ENCODE data around the gene CHCHD3. TPM values are rescaled to one million over a fixed set of nuclear protein-coding genes. Genes with fewer than 3 reads are reported as not detected.

Gene CHCHD3
- total RNA-seq, 2 experiments from 2014 or later = 83.5 to 83.8 TPM

- ChIA-PET CTCF (ENCODE audit: unreplicated experiment) (no interaction called here), POLR2A (interaction anchor here (0.7 kb wide), 1 partner anchor 731 kb away, joined by 3 read pairs; no protein-coding TSS in a partner anchor)
- no peak for DNase-seq (ENCODE audit: low spot score)
- no peaks in the 10 kb centered on the region for H3K4me1 ChIP-seq (ENCODE audit: insufficient read depth, low read length, poor library complexity, severe bottlenecking)
- no peak overlapping the region for H2AFZ ChIP-seq (ENCODE audit: low read length)
- no peaks in the 10 kb centered on the region for H3K9me3 ChIP-seq (ENCODE audit: low read length)
- no peaks in the 10 kb centered on the region for H3K79me2 ChIP-seq (ENCODE audit: insufficient read depth, low read depth, low read length)
- BruUV-seq (replicated peaks) = no TSS peak
- H3K4me2 ChIP-seq (ENCODE audit: low read length) = no peak overlapping the region
- intact Hi-C loops (cut with micrococcal nuclease; ENCODE audit: unreplicated experiment) = no loop called here
- no peaks in the 10 kb centered on the region for H3K36me3 ChIP-seq (ENCODE audit: insufficient read depth, low read length)
- H3K9me2 ChIP-seq (ENCODE audit: insufficient read depth, low read length) = no peaks in the 10 kb centered on the region
- no peak overlapping the region for H3K4me3 ChIP-seq (ENCODE audit: low read depth, low read length, poor library complexity, severe bottlenecking)
- H4K20me1 ChIP-seq (ENCODE audit: insufficient read depth, low read length) = no peaks in the 10 kb centered on the region
- H3K27ac ChIP-seq (ENCODE audit: low read depth, low read length, poor library complexity, severe bottlenecking) = no peak overlapping the region
- TF ChIP-seq EZH2phosphoT487 (IDR thresholded peaks at IDR 0.05; ENCODE audit: borderline replicate concordance, low read depth, low read length) = no peak
- TF ChIP-seq CTCF (conservative IDR thresholded peaks at IDR 0.05; ENCODE audit: low read length) = no peak
Measured at GRCh38 chr7:133108023-133108422, 26.1 kb upstream of the CHCHD3 start.

- Histone ChIP-seq H4K20me1 (ENCODE audit: insufficient read depth, low read length) (no peaks in the 10 kb centered on the region), H3K79me2 (ENCODE audit: insufficient read depth, low read depth, low read length) (no peaks in the 10 kb centered on the region), H2AFZ (ENCODE audit: low read length) (no peak overlapping the region), H3K9me3 (ENCODE audit: low read length) (no peaks in the 10 kb centered on the region), H3K9me2 (ENCODE audit: insufficient read depth, low read length) (no peaks in the 10 kb centered on the region), H3K4me2 (ENCODE audit: low read length) (no peak overlapping the region), H3K27ac (ENCODE audit: low read depth, low read length, poor library complexity, severe bottlenecking) (no peak overlapping the region), H3K4me1 (ENCODE audit: insufficient read depth, low read length, poor library complexity, severe bottlenecking) (no peaks in the 10 kb centered on the region), H3K4me3 (ENCODE audit: low read depth, low read length, poor library complexity, severe bottlenecking) (no peak overlapping the region), H3K36me3 (ENCODE audit: insufficient read depth, low read length) (no peaks in the 10 kb centered on the region)
- ChIA-PET POLR2A (interaction anchor here (0.6 to 1.8 kb wide), 2 partner anchors 14 to 823 kb away, joined by 4 read pairs; no protein-coding TSS in a partner anchor), CTCF (ENCODE audit: unreplicated experiment) (no interaction called here)
- no peak for DNase-seq (ENCODE audit: low spot score)
- intact Hi-C loops (cut with micrococcal nuclease; ENCODE audit: unreplicated experiment) = no loop called here
- BruUV-seq (replicated peaks) = no TSS peak
- TF ChIP-seq CTCF (conservative IDR thresholded peaks at IDR 0.05; ENCODE audit: low read length) (no peak), EZH2phosphoT487 (IDR thresholded peaks at IDR 0.05; ENCODE audit: borderline replicate concordance, low read depth, low read length) (no peak)
Measured at GRCh38 chr7:133102276-133103060, 20.6 kb upstream of the CHCHD3 start.

GRCh38 chr7:133099633-133100286 lies 17.9 kb upstream of the CHCHD3 start:
- Histone ChIP-seq H3K79me2 (ENCODE audit: insufficient read depth, low read depth, low read length) (no peaks in the 10 kb centered on the region), H3K4me3 (ENCODE audit: low read depth, low read length, poor library complexity, severe bottlenecking) (no peak overlapping the region), H3K9me2 (ENCODE audit: insufficient read depth, low read length) (no peaks in the 10 kb centered on the region), H2AFZ (ENCODE audit: low read length) (no peak overlapping the region), H3K4me2 (ENCODE audit: low read length) (no peak overlapping the region), H4K20me1 (ENCODE audit: insufficient read depth, low read length) (no peaks in the 10 kb centered on the region), H3K4me1 (ENCODE audit: insufficient read depth, low read length, poor library complexity, severe bottlenecking) (no peaks in the 10 kb centered on the region), H3K9me3 (ENCODE audit: low read length) (no peaks in the 10 kb centered on the region), H3K36me3 (ENCODE audit: insufficient read depth, low read length) (no peaks in the 10 kb centered on the region), H3K27ac (ENCODE audit: low read depth, low read length, poor library complexity, severe bottlenecking) (no peak overlapping the region)
- POLR2A ChIA-PET = interaction anchor here (0.6 kb wide), 1 partner anchor 11 kb away, joined by 3 read pairs; no protein-coding TSS in a partner anchor
- no TSS peak for BruUV-seq (replicated peaks)
- CTCF ChIA-PET (ENCODE audit: unreplicated experiment) = no interaction called here
- no peak for TF ChIP-seq EZH2phosphoT487 (IDR thresholded peaks at IDR 0.05; ENCODE audit: borderline replicate concordance, low read depth, low read length)
- TF ChIP-seq CTCF (conservative IDR thresholded peaks at IDR 0.05; ENCODE audit: low read length) = no peak
- DNase-seq (ENCODE audit: low spot score) = no peak
- intact Hi-C loops (cut with micrococcal nuclease; ENCODE audit: unreplicated experiment) = no loop called here
